PC-3 (cell line): ENCODE measurements around the gene SLC25A28.

Experiments
- CTCF ChIP-seq: fragments of 300-600 bp; sonication (generic); conservative IDR thresholded peaks from 2 replicates; pipeline ENCODE4 v1.5.1; 2017; ENCODE audit warnings: antibody characterized with exemption, low read depth, mild to moderate bottlenecking, low read length
- EZH2 ChIP-seq: fragments of 300-600 bp; sonication (generic); IDR thresholded peaks from one replicate; pipeline ENCODE4 v1.6.1; 2017; ENCODE audit warnings: antibody characterized with exemption, mild to moderate bottlenecking, low read length; ENCODE audit not compliant: unreplicated experiment
- EZH2phosphoT487 ChIP-seq: fragments of 300-600 bp; sonication (generic); IDR thresholded peaks from 2 replicates; pipeline ENCODE4 v1.6.1; 2018; ENCODE audit warnings: mild to moderate bottlenecking, antibody characterized with exemption, low read length, borderline replicate concordance

DNA sequence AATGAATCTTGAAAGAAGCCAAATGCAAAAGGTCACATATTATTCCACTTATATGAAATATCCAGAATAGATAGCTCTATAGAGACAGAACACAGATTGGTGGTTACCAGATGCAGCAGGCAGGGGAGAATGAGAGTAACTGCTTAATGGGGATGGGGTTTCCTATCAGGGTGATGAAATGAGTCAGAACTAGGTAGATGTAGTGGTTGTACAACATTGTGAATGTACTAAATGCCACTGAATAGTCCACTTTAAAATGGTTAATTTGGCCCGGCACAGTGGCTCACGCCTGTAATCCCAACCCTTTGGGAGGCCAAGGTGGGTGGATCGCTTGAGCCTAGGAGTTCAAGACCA is 9.4 kb upstream of the SLC25A28 start:
- TF ChIP-seq CTCF (no peak), EZH2 (no peak), EZH2phosphoT487 (no peak)
